GM21737 (cell line): ENCODE data around the gene DNAJC18.
"Not testable (repeated sequence)": the region's sequence is repeated elsewhere in the genome, so short reads cannot be mapped to it uniquely, and the experiment has no call there.

Experiments used
- ATAC-seq: cut with Tn5 transposase; IDR thresholded peaks from one replicate; pipeline ENCODE4 v1.9.1; 2021; ENCODE audit warnings: mild to moderate bottlenecking, moderate library complexity; ENCODE audit not compliant: unreplicated experiment

The DNAJC18 gene

DNA sequence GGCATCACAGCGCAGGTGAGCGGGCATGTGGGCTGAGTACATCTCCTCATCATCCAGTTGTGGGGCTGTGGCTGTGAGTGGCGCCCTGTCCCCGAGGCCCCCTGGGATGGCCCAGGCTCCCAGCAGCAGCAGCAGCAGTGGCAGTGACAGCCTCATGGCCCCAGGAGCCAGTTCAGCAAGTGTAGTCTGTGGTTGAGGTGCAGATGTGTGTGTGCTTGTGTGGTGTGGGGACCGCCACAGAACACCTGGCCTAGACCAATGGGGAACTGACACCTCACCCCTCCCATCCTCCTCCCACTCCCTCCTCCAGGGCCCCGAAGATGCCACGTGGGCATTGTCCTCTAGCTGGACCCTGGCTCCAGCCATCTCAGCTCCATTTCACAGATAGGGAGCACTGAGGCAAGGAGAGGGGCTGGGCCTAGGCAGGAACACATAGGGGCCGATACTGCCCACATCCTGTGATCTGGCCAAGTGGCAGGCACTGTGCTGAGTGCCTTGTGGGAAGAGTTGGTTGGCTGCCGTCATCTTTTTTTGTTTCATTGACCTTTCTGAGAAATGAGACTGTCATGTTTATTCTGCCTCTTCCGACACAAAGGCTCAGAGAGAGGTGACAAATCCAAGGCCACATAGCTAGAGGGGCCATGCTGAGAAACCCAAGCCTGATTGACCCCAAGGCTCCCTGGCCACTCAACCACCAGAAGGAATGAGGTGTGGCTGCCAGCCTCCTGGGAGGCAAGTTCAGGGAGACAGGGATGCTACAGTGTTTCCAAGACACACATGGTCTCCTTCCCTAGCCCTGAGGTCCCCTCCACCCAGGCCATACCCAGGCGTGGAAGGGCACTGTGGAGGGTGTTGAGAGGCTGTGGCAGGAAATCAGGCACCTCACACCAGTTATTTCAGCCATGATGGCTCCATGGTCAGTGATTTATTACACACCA is 49.4 kb downstream of the DNAJC18 start, which contains the start of gene MZB1:
Gene MZB1 (minus strand): TSS at position 213 of the 938 bp plus-strand sequence. CDS start 57 bp downstream, at position 156.
- ATAC-seq = peak; percentile 30

- ATAC-seq = no peak
Measured at GRCh38 chr5:139388198-139388821, 51.0 kb downstream of the DNAJC18 start.

GRCh38 chr5:139387611-139388197 is 51.6 kb downstream of the DNAJC18 start:
- no peak for ATAC-seq

- not testable (repeated sequence) for ATAC-seq
Measured at GRCh38 chr5:139386956-139387355, 52.4 kb downstream of the DNAJC18 start.

- no peak for ATAC-seq
Measured at GRCh38 chr5:139386050-139386438, 53.3 kb downstream of the DNAJC18 start.

- ATAC-seq = no peak
Measured at GRCh38 chr5:139385061-139386049, 54.0 kb downstream of the DNAJC18 start.

GRCh38 chr5:139384591-139385051 is 54.7 kb downstream of the DNAJC18 start:
- no peak for ATAC-seq

- ATAC-seq = no peak
Measured at GRCh38 chr5:139383993-139384590, 55.2 kb downstream of the DNAJC18 start.

DNA sequence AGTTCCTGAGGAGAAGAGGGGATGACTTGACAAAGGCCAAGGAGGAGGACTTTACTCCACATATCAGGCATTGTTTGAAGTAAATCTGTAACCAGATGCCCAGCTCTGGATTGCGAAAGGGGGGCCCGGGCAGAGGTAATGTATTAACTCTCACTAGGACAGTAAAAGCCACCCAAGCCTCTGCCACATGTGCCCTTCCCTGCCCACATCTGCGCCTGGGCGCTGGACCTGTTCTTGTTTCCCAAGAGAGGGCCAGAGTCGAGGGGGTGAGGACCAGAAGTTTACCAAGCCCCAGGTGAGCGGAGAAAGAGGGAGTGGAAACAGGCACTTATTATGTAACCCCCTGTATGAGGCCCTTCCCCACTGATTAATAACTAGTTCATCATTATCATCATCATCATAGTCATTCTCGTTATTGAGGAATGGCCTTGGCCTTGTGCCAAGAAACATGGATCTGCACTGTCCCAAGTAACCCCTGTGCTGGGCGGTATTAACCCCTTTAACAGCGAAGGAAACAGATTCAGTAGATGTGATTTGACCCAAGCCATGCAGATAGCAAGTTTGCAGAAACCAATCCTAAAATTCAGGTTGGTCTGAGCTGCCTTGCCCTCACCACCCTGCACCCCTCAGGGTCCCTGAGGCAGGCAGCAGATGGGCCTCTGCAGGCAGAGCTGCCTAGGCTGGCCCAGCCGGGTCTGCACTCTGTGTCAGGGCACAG is 55.9 kb downstream of the DNAJC18 start, which contains the start of gene SLC23A1:
Gene SLC23A1 (minus strand): TSS at position 23 of the 718 bp plus-strand sequence. CDS start 44 bp downstream, outside the sequence.
- ATAC-seq = no peak

- ATAC-seq = no peak
Measured at GRCh38 chr5:139382807-139383206, 56.5 kb downstream of the DNAJC18 start.

- no peak for ATAC-seq
Measured at GRCh38 chr5:139381837-139382761, 57.2 kb downstream of the DNAJC18 start.

GRCh38 chr5:139379626-139380449 is 59.5 kb downstream of the DNAJC18 start:
- ATAC-seq = no peak

GRCh38 chr5:139378941-139379361 is 60.4 kb downstream of the DNAJC18 start:
- no peak for ATAC-seq

- ATAC-seq = no peak
Measured at GRCh38 chr5:139378101-139378825, 61.1 kb downstream of the DNAJC18 start.

- ATAC-seq = no peak
Measured at GRCh38 chr5:139377226-139377625, 62.1 kb downstream of the DNAJC18 start.

GRCh38 chr5:139376364-139376763 is 63.0 kb downstream of the DNAJC18 start:
- no peak for ATAC-seq
